Cerebellar cortex (tissue), 1 donor: ENCODE measurements around the gene CENPP.
A peak's percentile ranks its signal among the peaks of the same experiment; 100 is the strongest.

ENCODE experiments used
- DNase-seq: peaks from one replicate; pipeline ENCODE4 v3.0.0-alpha.2; 2015; ENCODE audit warnings: low spot score

The CENPP gene

GRCh38 chr9:92480986-92481633 lies 155.4 kb downstream of the CENPP start:
- no peak for DNase-seq

- no peak for DNase-seq
Observed at GRCh38 chr9:92482329-92482728, 156.6 kb downstream of the CENPP start, which contains the start of gene ASPN. TSS of gene ASPN (minus strand) at chr9:92482506.

- DNase-seq = no peak
Observed at GRCh38 chr9:92482805-92483204, 157.1 kb downstream of the CENPP start.

GRCh38 chr9:92483627-92484545 lies 158.1 kb downstream of the CENPP start:
- no peak for DNase-seq

- DNase-seq = no peak
Observed at GRCh38 chr9:92484563-92484962, 158.8 kb downstream of the CENPP start.

DNA sequence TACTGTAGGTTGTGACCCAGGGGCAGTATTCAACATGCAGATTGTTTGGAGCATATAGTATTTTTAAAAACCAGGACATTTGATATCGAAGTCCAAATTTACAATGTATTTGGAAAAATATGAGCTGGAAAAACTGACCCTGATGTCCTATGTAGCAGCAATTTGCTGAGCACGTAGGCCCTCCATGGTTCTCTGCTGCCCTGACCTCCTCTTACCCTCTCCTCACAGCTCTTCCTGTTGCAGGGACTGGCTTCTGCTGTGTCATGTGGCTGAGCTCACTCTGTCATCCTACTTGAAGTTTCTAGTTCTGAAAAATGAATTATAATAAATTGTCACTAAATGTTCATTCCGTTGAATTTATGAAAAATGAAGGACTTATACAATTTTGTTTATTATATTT lies 160.6 kb downstream of the CENPP start:
- DNase-seq = no peak

DNA sequence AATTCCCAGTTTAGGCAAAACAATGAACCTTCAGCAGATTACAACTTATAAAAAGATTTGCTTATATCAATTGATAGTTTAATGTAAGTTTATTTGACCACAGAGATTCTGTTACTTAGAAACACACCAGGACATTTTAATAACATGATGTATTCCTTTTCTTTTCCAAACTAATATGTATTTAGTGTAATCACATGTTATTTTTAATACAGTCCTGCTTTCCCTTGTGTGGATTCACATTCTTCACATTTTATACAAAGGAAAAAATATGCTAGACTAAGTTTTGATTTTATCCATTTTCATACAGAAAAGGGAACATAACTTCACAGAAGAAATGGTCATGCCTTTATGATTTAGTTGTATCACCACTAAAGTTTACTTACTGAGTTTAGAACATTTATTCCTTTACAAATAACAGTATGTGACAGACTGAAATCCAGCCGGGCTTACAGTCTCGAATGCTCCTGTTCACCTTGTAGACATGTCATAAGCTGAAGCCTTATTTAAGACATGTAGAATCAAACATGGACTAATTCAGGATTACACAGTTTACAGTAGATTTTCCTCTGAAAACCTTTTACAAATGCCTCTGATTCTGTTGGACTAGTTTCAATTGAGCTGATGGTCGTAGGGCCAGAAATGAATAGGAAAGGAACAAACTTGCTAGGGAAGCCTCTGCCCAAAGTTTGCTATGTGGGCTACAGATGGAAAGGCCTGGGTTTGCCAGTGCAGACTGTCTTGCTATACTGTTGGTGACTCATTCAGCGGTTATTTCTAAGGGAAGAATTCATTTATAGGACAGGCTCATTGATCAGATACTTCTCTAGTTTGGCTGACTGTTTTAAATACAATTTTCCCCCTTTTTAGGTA lies 163.2 kb downstream of the CENPP start:
- no peak for DNase-seq

GRCh38 chr9:92492781-92493401 lies 167.1 kb downstream of the CENPP start:
- no peak for DNase-seq

DNA sequence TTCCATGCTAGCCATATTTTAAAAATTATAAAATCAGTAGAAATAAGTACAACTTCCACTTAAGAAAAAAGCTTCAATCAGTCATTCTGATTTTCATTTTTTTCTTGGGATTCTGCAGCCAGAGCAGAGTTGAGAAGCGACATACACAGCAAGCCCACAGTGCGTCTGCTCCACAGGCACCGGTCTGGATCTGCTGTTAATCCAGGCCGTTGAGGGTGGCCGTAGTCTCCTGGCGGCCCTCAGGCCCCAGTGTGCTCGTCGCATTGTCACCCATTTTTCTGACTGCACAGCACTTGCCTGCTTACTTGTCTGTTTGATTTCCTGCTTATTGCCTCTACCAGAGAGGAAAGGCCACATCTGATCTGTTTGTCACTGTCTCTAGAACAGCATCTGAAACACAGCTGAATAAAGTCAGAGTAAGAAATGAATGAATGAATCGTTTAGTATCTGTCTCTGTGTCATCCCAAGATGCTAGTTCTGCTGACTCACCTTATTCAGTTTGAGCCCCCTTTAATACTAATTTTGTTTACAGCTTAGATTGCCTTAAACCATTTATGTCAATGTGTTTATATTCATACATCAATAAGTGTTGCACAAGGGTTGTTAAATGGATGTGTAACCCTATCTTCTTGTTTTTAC lies 168.1 kb downstream of the CENPP start:
- no peak for DNase-seq

DNA sequence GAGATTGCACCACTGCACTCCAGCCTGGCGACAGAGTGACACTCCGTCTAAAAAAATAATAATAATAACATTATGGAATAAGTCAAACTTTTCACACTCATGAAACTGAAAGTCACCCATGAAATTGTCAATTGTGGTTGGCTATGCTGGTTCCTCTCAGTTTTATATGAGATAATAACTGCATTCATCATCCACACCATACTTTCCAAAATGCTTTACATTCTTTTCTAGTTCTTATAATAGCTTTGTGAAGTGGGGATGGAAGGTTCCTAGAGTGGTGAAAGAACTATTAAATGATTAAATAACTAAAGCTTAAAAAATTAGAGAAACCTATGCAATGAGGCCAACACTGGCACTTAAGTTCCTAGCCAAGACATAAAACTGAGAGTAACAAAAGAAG lies 169.1 kb downstream of the CENPP start:
- no peak for DNase-seq

DNA sequence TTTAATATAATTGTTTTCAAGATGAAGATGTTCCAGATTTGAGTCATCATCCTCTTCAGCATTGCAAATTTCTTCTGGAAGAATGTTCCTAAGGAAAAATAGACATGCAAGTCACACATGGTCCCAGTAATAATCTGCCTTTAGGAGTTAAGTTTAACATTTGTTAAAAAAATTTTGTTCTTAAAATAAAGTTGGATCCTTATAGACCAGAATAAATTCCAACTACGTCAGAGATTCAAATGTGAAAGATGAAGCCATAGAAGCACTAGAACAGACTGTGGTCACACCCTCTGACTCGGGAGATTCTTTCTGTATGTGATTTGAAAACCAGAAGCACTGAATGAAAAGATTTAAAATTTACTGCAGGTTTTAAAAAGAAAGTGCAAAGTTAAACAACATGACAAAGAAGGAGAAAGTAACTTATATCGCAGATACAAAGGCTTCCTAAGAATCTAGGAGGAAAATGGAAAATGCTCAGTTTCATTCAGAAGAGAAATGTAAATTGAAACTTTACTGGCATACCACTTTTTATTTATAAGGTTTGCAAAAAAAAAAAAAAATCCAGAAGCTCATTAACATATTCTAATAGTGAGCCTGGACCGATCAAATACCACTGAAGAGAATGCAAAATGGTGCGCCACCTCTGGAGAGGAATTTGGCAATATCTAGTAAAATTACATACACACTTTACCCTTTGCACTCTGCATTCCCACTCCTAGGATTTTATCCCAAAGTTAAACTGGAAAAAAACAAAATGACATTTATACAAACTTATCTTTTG lies 170.8 kb downstream of the CENPP start:
- no peak for DNase-seq

- no peak for DNase-seq
Observed at GRCh38 chr9:92499701-92500100, 173.9 kb downstream of the CENPP start.

DNA sequence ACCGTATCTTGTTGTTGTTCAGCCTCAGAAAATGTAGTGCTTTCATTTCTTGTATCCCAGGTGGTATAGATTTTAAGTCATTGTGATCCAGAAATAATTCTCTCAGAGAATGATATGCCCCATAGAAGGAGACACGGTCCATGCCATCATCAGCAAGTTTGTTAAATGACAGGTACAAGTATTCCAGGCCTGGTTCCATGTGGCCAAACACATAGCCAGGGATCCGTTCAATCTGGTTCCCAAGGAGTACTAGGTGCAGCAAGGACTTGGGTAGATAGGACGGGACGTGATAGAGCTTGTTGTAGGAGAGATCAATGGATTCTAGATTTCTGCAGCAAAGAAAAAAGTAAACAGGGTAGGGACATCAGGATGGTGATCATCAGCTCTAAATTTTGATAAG lies 175.0 kb downstream of the CENPP start:
- no peak for DNase-seq

- DNase-seq = peak; percentile 27
Observed at GRCh38 chr9:92501671-92502393, 176.1 kb downstream of the CENPP start.

DNA sequence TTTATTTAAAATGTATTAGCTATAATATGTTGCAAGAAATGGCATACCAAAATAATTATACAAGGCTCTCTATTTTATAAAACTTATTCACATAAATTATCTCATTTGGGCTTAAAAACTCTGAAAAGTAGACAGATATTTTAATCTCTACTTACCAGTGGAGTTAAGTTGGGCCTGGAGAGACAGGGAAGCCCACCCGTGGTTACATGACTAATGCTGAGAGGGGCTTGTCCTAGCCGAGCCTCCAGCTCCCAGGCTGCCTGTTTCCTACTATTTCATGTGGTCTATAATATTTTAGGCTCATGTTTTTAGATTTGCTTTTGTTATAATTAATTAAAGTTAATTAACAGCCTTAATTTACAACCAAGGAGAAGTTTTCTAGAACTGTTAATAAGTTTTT lies 177.4 kb downstream of the CENPP start:
- DNase-seq = no peak

- DNase-seq = no peak
Observed at GRCh38 chr9:92504881-92505280, 179.1 kb downstream of the CENPP start.

GRCh38 chr9:92506184-92506857 lies 180.6 kb downstream of the CENPP start:
- DNase-seq = no peak

DNA sequence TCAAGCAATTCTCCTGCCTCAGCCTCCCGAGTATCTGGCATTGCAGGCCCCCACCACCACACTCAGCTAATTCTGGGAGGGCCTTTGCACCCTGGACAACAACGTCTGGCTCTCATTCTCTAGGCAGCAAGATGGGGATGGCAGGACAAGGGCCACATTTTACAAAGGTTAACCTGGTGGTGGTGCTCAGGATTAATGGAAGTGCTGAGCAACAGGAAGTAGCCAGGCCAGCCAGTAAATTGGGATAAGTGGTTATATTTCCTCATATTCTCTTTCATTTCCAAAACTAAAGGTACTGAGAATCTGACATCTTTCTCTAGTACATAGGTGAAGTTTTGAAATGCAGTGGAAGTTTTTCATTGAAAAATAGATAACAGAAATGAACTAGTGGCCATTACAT lies 181.3 kb downstream of the CENPP start:
- no peak for DNase-seq

DNA sequence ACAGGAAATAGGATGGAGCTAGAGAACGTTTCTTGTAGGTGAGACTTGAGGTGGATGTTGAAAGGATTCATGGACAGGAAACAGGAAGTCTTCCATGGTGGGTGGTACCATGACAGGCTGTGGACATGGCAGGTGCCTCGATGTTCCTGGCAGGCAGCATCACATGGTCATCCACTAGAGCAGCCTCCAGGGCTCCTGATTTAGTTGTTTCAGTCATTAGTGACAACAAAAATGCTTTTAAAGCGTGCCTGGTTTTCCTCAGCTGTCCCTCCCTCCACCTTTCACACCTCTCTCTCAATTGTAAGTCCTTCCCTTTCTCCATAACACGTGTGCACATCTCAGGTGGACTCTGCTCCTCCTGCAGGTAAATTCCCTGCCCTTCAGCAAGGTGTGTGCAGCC lies 181.7 kb downstream of the CENPP start:
- DNase-seq = no peak
